Natural killer cell (primary cell): ENCODE data around the gene ATF6. TPM values are rescaled to one million over a fixed set of nuclear protein-coding genes. Genes with fewer than 3 reads are reported as not detected.

Experiments used
- ATAC-seq, 3 donors: fragments of 150-1000 bp in 2 of 3; fragments of 200-7000 bp in 1 of 3; cut with Tn5 transposase; 1 replicate in 1 of 3; 2 replicates in 2 of 3; pipeline ENCODE4 v1.10.0; 2021; ENCODE audit warnings: mild to moderate bottlenecking in 2 of 3, moderate library complexity in 2 of 3
- DNase-seq, 2 donors: peaks; one replicate each; pipeline versions ENCODE4 v3.0.0 to v3.0.0-alpha.2; 2013 to 2021; ENCODE audit warnings: mixed read lengths in 1 of 2
- H3K27ac ChIP-seq: one replicate; pipeline ENCODE4 v1.5.1; 2013; ENCODE audit warnings: mild to moderate bottlenecking, low read length
- H3K27me3 ChIP-seq: one replicate; pipeline ENCODE4 v1.6.1; 2013; ENCODE audit warnings: low read length; ENCODE audit not compliant: control insufficient read depth, insufficient read depth
- H3K36me3 ChIP-seq: one replicate; pipeline ENCODE4 v1.6.1; 2013; ENCODE audit warnings: low read length; ENCODE audit not compliant: control insufficient read depth, insufficient read depth
- H3K4me1 ChIP-seq: one replicate; pipeline ENCODE4 v1.6.1; 2013; ENCODE audit warnings: low read length; ENCODE audit not compliant: control insufficient read depth, insufficient read depth
- H3K4me3 ChIP-seq: one replicate; pipeline ENCODE4 v1.5.1; 2013; ENCODE audit warnings: low read length
- H3K9me3 ChIP-seq: one replicate; pipeline ENCODE4 v1.6.1; 2013; ENCODE audit warnings: low read length; ENCODE audit not compliant: control insufficient read depth, insufficient read depth
- H3K27ac Mint-ChIP-seq, 2 donors: one replicate each; pipeline ENCODE4 v1.8.0; 2022; ENCODE audit warnings: mild to moderate bottlenecking in 2 of 2, mixed read lengths in 2 of 2, moderate library complexity in 1 of 2
- H3K27me3 Mint-ChIP-seq, 2 donors: one replicate each; pipeline ENCODE4 v1.8.0; 2022; ENCODE audit warnings: low read depth in 2 of 2, mixed read lengths in 2 of 2
- H3K36me3 Mint-ChIP-seq: one replicate; pipeline ENCODE4 v1.8.0; 2022; ENCODE audit warnings: mixed read lengths
- H3K4me1 Mint-ChIP-seq, 2 donors: one replicate each; pipeline ENCODE4 v1.8.0; 2022; ENCODE audit warnings: mixed read lengths in 2 of 2
- H3K4me3 Mint-ChIP-seq: one replicate; pipeline ENCODE4 v1.8.0; 2022; ENCODE audit warnings: mild to moderate bottlenecking, moderate library complexity, mixed read lengths
- H3K9me3 Mint-ChIP-seq, 2 donors: one replicate each; pipeline ENCODE4 v1.8.0; 2022; ENCODE audit warnings: mixed read lengths in 2 of 2
- CTCF ChIP-seq: fragments of 200-600 bp; IDR thresholded peaks from one replicate; pipeline ENCODE4 v1.8.0; 2022; ENCODE audit warnings: antibody characterized with exemption
- WGBS: methylation state at CpG from one replicate; pipeline ENCODE4 v1.1.7; 2013; ENCODE audit warnings: missing lambda C conversion rate; ENCODE audit not compliant: insufficient coverage; 5-methylcytosine and 5-hydroxymethylcytosine counted together
- intact Hi-C: fragments of 100-400 bp; cut with micrococcal nuclease; formaldehyde crosslinking; loops from one replicate; pipeline ENCODE4 v1.14.2; 2022
- total RNA-seq, 4 donors: library from RNA; stranded (reverse); fragments of 120-200 nt in 1 of 4; gene quantifications; one replicate each; pipeline versions ENCODE4 v1.2.3 to v1.2.4, GENCODE V29; 2013 to 2022

The ATF6 gene
- total RNA-seq, 3 donors from 2014 or later (not counting 1 experiment from before 2014, with no cell fraction given): 16.8 to 25.0 (median 21.8) TPM

GRCh38 chr1:161986328-161986727 is 220.2 kb downstream of the ATF6 start:
- no peak for TF ChIP-seq CTCF
- Mint-ChIP-seq H3K4me1 (peaks cover 0 to 5% of the 10 kb centered on the region in 2 donors), H3K27ac (no peak overlapping the region), H3K4me3 (no peak overlapping the region), H3K27me3 (peaks cover 7 to 12% of the 10 kb centered on the region in 2 donors), H3K36me3 (no peaks in the 10 kb centered on the region), H3K9me3 (peaks cover 2 to 3% of the 10 kb centered on the region in 2 donors)
- intact Hi-C loops: no loop called here
- H3K4me1 ChIP-seq: peaks cover 5% of the 10 kb centered on the region
- H3K27me3 ChIP-seq: no peaks in the 10 kb centered on the region
- no peak overlapping the region for H3K4me3 ChIP-seq
- WGBS: 81% methylated on average over 4 of the region's 4 CpGs
- H3K36me3 ChIP-seq: no peaks in the 10 kb centered on the region
- no peak overlapping the region for H3K27ac ChIP-seq
- H3K9me3 ChIP-seq: no peaks in the 10 kb centered on the region
- no peak for DNase-seq
- no peak for ATAC-seq

DNA sequence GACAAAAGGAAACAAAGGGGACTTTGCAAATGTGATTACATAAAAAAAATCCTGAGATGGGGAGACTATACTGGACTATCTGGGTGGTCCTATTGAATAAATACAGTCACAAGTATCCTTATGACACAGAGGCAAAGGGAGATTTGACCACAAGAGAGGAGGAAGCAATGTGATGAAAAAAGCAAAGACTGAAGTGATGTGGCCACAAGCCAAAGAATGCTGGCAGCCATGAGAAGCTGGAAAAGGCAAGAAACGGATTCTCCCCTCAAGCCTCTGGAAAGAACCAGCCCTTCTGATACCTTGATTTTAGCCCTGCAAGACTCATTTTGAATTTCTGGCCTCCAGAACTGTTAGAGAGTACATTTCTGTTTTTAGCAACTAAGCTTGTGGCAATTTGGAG is 221.2 kb downstream of the ATF6 start:
- no peak for DNase-seq
- intact Hi-C loops: no loop called here
- peaks cover 2 to 3% of the 10 kb centered on the region in 2 donors for H3K9me3 Mint-ChIP-seq
- no peak overlapping the region for H3K27ac ChIP-seq
- no peaks in the 10 kb centered on the region for H3K36me3 Mint-ChIP-seq
- no peak overlapping the region for H3K4me3 ChIP-seq
- 87% methylated on average over 1 of the region's 1 CpG for WGBS
- H3K27me3 Mint-ChIP-seq: peaks cover 7 to 12% of the 10 kb centered on the region in 2 donors
- no peak overlapping the region for H3K4me3 Mint-ChIP-seq
- H3K4me1 ChIP-seq: peaks cover 5% of the 10 kb centered on the region
- H3K9me3 ChIP-seq: no peaks in the 10 kb centered on the region
- no peak for TF ChIP-seq CTCF
- H3K4me1 Mint-ChIP-seq: peaks cover 0 to 5% of the 10 kb centered on the region in 2 donors
- no peaks in the 10 kb centered on the region for H3K36me3 ChIP-seq
- H3K27ac Mint-ChIP-seq: no peak overlapping the region
- no peaks in the 10 kb centered on the region for H3K27me3 ChIP-seq
- no peak for ATAC-seq

- intact Hi-C loops: no loop called here
- TF ChIP-seq CTCF: no peak
- peaks cover 2 to 3% of the 10 kb centered on the region in 2 donors for H3K9me3 Mint-ChIP-seq
- Histone ChIP-seq H3K27me3 (no peaks in the 10 kb centered on the region), H3K4me3 (no peak overlapping the region), H3K4me1 (peaks cover 5% of the 10 kb centered on the region), H3K9me3 (no peaks in the 10 kb centered on the region), H3K27ac (no peak overlapping the region), H3K36me3 (no peaks in the 10 kb centered on the region)
- no peak overlapping the region for H3K27ac Mint-ChIP-seq
- H3K36me3 Mint-ChIP-seq: no peaks in the 10 kb centered on the region
- H3K27me3 Mint-ChIP-seq: peaks cover 7 to 12% of the 10 kb centered on the region in 2 donors
- peaks cover 0 to 5% of the 10 kb centered on the region in 2 donors for H3K4me1 Mint-ChIP-seq
- WGBS: 87% methylated on average over 5 of the region's 5 CpGs
- H3K4me3 Mint-ChIP-seq: no peak overlapping the region
- ATAC-seq: no peak
- no peak for DNase-seq
Measured at GRCh38 chr1:161987872-161988271, 221.8 kb downstream of the ATF6 start.

DNA sequence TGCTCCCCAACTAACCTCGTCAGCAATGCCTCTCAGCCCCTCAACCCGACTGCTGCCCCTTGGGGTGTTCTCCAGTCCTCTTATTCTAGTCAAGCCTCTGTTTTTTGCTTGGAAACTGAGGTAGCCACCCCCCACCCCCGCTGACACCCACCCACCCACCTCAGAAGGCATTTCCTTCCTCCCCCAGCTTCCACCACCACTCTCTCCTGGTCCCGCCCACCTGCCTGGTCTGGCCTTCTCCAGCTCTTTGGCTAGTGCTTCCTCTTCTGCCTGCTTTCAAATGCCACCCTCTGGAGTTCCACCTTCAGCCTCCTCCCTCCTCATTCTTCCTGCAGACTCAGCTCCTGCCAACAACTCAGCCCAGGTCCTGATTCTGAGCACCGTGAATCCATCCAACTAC is 222.3 kb downstream of the ATF6 start:
- Histone ChIP-seq H3K27me3 (no peaks in the 10 kb centered on the region), H3K27ac (no peak overlapping the region), H3K4me3 (no peak overlapping the region), H3K4me1 (peaks cover 5% of the 10 kb centered on the region), H3K9me3 (no peaks in the 10 kb centered on the region), H3K36me3 (no peaks in the 10 kb centered on the region)
- H3K4me1 Mint-ChIP-seq: peaks cover 0 to 5% of the 10 kb centered on the region in 2 donors
- TF ChIP-seq CTCF: no peak
- H3K36me3 Mint-ChIP-seq: no peaks in the 10 kb centered on the region
- peaks cover 10 to 16% of the 10 kb centered on the region in 2 donors for H3K27me3 Mint-ChIP-seq
- intact Hi-C loops: no loop called here
- WGBS: 81% methylated on average over 4 of the region's 5 CpGs
- no peak overlapping the region for H3K27ac Mint-ChIP-seq
- H3K9me3 Mint-ChIP-seq: peaks cover 2 to 3% of the 10 kb centered on the region in 2 donors
- DNase-seq (no peak), ATAC-seq (no peak)
- H3K4me3 Mint-ChIP-seq: no peak overlapping the region
